EH (cell line): ENCODE results near the gene ADAM33.

ENCODE experiments used
- DNase-seq: peaks from one replicate; pipeline ENCODE4 v3.0.0-alpha.2; 2015; ENCODE audit warnings: low read depth

Gene ADAM33

DNA sequence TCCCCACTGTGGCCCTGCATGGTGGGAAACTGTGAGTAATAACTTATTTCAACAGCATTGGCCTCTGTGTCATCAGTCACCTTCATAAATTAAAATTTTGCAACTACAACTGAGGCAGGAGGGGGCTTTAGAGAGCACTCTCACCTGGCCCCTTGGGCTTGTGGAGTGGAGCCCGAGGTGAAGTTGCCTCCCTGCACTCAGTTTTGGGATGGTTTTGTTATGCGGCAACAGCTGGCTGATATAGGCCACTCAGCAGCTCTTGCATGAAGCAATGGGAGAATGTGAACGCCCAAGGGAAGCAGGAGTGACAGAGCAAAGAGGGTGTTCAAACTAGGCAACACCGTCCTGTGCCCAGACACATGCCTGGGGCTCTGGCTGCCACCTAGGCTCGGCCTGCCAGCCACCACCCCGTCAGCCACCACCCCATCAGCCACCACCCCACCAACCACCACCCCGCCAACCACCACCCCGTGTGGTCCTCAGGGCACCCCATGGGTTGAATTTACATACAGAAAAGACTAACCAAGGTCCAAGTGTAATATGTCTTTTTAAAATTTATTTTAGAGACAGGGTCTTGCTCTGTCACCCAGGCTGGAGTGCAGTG lies 14.3 kb downstream of the ADAM33 start:
- no peak for DNase-seq

DNA sequence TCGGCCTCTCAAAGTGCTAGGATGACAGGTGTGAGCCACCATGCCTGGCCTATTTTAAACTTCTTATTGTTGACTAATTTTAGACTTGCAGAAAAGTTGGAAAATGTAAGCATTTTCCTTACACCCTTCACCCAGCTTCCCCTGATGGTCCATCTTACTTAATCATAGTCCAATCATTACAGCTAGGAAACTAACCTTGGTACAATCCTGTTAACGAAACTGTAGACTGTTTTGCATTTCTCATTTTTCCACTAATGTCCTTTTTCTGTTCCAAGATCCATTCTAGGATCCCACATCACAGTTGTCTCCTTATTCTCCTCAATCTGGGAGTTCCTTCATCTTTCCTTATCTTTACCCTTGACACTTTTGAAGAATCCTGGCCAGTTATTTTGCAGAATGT lies 18.0 kb downstream of the ADAM33 start:
- DNase-seq, result no peak

DNA sequence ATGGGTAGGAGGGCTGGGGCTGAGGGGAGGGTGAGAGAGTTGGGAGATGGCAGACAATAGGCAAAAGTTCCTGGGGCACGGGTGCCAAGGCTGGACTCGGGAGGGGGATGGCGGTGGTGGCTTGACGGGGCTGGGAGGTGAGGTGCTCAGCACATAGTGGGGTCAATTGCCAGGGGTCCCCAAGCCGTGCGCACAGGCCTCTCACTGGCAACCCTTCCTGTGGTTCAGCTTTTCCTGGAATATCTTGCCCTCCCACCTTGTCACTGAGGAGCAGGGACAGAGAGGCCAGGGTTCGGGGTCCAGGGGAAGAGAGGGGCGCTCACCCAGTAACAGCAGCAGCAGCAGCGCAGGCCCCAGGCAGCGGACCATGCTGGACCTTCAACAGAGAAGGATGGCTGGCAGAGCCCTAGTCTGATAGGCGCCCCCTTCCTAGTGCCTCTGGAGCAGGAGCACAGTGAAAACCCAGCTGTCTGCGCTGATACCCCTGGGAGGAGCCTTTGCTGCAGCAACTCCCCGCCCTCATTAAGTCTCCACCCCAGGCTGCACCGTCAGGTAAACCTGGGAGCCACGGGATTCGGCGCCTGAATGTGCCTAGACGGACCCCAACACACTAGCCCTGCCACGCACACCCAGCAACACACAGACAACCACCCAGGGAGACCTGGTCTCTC lies 18.6 kb downstream of the ADAM33 start, which contains the start of gene GFRA4:
Gene GFRA4, minus strand, starts transcription at position 369 of the 671 bp plus-strand sequence. Its CDS starts 0 bp downstream, at position 369.
- DNase-seq, result no peak

DNA sequence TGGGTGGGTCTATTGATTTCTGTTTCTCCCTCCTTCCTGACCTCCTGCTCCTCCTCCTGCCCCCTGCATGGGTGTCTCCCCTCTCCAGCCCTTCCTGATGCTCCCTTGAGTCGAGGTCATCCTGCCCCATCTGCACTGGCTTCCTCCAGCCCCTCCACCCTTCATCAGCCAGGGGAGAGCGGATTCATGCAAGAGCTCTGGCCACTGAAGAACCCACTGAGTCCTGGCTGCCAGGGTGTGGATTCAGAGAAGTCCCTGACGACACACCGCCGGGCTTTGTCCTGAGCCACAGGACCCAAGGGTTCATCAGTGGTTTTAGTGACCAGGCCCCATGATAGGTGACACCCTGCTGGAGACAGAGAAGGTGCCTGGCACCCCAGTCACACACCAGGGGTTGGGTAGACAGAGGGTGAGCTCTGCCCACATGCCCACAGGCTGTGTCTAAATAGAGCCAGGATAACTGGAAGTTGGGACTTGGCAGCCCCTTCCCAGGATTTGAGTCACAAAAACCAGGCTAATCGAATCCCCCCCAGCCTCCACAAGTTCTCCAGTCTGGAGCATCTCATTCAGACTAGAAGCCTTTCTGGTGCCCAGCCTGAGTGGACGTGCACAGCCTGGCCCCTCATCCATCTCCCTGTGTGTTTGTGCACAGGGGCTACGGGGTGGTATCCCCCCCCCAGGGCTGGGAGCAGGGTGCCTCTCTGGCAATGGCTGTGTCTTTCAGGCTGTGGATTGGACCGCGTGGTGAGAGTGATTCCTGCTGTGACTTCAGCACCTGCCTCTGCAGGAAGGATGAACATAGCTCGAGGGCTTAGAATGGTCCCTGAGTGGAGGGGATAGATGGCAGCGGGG lies 19.8 kb downstream of the ADAM33 start:
- no peak for DNase-seq

DNA sequence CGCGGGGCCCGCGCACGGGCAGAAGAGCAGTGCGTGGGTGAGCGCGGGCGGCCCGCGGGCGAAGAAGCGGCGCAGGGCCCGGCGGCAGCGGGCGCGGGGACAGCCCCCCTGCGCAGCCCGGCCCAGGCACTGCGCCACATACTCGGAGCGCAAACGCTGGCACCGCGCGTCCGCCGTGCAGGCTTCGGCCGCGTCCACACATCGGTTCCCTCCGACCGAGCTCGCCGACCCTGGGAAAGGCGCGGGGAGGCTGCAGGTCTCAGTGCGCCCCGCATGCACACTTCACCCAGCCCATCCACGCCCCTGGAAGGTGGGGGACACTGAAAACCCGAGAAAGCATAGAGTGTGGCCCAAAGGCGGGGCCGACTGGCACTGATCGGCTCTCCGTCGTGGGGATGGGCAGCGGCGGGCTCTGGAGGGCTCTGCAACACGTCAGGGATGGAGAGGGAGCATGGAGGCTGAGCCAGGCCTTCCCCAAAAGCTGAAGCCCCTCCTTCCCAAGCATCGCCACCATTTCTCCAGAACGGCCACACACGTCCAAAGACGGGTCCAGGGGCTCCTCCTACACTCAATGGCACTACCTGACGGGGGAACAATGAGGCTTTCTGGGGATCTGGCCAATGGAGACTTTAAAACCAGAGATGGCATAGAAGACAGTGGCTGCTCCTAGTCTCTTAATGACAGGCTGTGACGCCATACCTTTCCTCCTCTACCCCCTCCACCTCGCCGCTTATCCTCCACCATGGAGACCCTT lies 20.6 kb downstream of the ADAM33 start:
- no peak for DNase-seq

DNA sequence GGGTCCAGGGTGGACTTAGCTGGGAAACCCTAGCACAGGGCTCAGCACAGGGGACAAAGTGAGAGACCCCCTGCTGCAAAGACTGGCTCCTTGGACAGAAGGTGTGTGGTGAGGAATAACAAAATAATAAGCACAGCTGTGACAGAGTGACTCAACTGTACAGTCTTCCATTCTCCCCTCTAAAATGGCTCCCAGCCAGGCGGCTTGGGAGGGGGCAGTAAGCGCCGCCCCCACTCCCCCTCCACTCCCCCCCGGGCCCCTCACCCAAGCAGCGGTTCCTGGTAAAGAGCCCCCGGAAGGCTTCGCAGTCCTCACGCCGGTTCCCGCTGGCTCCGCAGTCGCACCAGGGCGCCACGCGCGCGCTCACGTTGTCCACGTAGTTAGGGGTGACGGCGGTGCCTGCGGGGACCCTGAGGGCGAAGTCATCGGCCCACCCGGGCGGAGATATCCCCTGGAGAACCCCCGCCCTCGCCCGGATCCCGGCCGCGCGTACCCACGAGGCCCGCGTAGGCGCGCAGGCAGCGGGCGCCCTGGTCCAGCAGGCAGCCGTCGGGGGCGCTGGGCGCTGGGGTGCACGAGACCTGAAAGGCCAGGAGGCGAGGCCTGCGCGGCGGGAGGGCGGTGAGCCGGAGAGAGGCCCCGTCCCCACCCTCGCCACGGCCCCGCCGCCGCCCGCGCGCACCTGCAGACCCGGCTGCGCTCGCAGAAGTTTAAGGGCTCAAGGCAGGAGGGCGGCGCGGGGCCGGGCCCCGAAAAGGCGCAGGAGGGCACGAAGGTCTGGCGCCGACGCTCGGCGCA lies 21.3 kb downstream of the ADAM33 start:
- no peak for DNase-seq

DNA sequence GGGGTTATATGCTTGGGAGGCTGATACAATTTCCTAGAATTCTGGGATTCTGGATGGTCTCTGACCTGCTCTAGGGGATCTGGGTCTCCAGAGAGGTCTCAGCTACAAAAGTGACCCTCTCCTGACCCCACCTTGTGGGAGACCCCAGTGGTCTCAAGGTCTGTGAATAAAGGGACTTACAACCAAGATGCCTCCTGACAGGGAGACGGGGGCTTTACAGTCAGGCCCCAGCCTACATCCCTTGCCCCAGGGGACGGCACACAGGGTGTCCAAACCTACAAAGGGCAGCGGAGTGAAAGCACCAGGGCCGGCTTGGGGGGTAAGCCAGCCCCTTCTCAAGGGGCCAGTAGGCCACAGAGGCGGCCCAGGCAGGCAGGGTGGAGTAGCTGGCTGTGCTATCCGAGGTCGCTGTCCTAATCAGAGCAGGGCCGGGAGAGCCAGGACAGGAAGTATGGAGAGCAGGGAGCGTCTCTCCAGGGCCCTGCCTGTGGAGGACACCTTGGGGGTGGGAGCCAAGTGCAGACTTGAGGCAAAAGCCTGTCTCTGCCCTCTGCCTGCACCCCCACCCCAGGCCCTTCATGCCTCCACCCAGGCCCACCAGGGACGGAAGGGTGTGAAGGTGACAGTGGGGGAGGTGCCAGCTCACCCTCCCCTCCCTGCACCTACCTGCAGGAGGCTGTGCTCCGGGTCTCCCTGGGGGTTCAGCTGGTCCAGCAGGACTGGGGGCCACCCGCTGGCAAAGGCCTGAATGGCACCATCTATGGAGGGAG lies 22.1 kb downstream of the ADAM33 start:
- no peak for DNase-seq

DNA sequence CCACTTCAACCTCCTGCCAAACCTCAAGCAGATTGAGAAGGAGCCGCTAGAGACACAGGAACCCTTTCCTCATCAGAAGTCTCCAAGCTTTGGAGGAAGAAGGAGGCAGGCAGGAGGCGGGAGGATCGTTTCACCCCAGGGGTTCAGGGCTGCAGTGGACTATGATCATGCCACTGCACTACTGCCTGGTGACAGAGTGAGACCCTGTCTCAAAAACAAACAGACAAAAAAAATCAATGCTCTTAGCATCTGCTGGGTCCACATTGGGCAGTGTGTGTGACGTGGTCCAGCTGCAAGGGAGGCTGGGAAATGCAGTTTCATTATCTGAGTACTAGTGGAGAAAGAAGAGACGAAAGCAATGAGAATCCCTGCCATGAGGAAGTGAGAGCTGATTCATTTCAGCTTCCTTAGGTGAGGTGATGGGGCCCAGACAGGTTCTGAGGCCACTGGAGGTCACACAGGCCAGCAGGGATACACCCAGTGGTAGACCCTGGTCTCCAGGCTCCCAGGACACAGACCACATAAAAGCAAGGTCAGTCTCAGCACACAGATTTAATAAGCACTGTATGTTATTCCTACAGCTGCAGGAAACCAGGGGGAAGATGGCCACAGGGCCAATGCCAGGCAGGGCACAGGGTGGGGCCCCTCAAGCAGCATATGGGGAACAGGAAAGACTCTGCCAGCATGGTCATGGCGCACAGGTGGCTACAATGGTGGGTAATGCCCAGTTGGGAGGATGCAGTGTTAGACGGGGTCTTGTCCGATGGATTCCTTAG lies 22.9 kb downstream of the ADAM33 start:
- no peak for DNase-seq

DNA sequence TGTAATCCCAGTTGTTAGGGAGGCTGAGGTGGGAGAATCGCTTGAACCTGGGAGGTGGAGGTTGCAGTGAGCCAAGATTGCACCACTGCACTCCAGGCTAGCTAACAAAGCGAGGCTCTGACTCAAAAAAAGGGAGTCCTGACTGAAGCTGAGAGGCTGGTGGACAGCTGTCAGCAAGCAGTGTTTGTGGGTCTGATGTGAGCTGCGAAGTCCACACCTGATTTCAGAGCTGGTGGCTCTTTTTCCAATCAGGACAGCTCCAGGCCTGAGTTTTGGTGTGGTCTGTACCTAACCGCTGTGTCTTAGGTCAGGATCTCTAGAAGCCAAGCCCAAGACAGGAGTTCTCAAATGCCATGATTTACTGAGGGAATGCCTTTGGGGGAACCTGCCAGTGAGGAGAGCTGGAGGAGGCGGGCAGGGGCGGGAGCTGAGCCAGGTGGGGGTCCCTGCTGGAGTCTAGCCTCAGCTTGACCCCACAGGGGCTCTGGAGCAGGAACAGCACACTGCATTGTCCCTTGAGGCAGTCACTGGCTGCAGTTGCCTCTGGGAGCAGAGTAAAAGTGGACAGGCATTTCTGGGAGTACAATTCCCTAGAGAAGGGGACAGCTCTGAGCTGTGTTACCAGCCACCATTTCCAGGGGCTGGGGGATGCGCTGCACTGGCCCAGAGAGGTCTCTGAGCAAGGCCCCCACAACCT lies 23.6 kb downstream of the ADAM33 start:
- DNase-seq, result no peak

DNA sequence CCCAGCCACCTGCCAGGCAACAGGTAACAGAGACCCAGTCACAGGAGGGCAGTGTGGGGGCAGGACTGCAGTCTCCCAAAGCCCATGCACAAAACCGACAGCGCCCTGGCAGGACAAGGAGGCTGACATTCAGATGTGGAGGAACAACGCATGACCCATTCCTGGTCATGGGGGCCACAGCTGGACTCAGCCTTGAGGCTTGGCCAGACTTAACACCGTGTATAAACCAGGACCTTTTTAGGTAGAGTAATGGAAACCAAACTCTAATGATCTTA lies 26.7 kb downstream of the ADAM33 start:
- no peak for DNase-seq

DNA sequence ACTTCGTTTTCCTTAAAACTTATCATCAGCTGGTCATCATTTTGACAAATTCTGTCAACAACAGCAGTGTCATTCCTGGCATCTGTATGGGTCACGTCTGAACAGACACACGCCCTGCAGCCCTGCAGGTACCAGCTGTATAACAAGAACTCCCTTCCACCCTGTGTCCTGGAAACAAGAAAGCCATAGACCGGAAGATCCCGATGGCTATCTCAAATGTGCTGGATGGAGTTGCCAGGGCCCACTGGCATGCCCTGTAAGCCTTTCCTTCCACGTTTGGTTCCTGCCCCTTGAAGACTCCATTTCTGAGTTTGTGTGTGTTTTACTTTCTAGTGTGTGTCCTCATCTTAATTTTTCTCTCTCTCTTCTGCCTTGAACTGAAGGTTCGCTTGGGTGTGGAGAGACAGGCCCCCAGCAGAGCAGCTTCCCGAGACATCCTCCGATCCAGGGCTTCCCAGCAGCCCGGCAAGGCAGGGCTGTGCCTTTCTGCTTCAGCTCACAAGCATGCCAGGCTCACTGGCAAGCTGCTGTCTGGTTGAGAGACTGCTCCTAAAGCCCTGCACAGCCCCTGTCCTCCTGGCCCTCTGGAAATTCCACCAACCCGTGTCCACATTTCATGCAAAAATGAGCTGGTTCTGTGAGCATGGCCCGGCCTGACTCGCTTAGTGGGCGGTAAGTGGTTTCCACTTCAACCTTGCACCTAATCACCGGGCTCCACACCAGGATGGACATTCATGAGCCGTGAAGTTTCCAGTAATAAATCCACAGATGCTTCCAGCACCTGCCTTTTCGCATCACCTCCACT lies 27.3 kb downstream of the ADAM33 start:
- DNase-seq, result no peak

DNA sequence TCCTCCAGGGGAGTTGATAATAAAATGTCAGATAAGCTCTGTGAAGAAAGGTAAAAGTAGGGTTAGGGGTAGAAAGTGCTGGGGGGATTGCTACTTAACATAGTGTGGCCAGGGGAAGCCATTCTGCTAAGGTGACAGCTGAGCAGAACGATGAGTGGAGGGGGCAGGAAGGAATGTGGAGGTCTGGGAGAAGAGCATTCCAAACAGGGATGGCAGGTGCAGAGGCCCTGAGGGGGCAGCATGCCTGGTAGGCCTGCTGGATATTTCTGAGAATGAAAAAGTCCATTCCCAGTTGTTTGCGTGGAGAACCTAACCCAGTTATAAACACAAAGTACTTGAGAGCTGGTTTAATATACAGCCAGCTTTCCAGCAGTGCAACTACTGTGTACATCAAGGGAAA lies 27.9 kb downstream of the ADAM33 start:
- DNase-seq, result no peak

DNA sequence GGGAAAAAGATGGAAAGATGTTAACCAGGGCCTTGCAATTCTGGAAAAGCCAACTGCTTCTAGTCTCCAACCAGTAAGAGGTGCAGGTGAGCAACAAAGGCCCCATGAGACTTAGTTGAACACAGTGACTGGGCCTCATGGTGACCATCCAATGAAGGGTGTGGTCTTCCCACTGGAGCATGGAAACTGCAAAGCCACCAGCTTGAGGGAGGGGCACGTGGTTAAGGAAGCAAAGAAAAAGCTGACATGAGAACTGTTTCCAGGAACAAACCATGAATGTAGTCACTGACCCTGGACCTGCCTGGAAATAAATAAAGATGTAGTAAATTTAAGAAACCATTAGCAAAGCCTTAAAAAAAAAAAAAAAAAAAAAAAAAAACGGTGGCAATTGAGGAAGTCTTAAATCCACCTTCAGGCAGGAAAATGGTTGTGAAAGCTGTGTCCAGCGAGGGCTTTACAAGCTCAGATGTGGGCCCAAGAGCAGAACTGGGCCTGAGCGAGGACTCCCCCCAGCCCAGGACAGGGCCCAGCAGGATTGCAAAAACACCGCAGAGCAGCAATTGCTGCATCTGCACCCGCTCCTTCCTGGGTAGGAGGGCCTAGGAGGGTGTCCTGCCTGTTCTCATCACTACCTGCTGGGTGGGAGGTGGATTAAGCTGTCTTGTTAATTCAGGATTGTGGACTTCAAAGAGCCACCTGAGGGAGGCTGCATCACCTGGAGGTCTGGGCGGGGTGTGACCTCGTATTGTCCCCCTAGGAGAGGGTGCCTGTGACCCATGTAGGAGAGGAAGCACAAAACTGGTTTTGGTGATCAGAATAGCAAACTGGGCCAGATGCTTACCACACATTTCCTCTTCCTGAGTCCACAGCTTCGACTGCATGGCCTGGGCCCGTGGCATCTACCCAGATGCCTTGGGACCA lies 28.9 kb downstream of the ADAM33 start:
- no peak for DNase-seq

DNA sequence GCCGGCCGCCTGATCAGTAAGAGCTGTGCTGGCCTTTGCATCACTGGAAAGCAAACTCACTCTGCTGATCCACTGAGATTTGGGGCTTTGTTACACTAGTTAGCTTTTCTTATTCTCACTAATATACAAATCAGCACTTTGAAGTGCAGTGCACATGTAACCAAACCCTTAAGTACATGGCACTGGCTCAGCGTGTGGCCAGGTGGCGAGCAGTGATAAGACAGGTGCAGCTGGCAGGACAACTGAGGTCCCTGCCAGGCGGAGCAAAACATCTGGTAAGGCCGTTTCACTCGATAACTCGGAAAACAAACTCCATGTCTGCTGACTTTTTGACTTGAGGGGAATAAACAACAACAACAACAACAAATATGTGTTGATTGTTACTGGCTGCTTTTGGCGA lies 29.6 kb downstream of the ADAM33 start:
- no peak for DNase-seq

DNA sequence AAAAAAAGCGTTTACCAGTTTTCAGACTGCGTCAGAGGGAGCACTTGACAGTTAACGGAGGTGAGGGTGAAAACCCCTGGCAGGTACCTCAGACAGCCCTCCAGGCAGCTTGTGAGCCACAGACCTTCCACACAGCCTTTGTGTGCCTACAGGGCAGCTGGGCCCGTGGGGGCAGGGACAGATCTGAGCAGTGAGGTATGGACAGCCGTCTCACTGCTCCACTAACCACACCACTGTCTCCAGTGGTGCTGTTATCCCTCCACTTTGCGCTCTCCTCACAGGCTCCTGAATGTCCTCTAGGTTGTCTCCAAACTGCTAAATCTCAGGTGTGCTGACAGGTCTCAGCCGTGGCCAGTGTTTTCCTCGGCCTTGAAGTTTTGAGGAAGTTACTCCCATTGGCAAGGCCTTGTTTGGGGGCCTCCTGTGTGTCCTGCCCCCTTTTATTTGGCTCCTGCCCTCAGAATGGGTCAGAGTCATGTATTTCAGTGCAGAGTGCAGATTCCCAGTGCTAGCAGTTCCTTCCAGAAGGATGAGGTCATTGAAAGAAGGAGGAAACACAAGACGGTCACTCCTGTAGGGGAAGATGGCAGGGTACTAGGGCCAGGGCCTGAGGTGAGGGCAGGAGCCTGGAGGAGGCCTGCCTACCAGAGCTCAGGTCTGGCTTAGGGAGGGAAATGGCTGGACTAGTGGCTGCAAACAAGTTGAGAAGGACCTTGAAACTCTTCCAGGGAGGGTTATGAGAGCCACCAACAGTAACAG lies 30.4 kb downstream of the ADAM33 start:
- DNase-seq, result no peak

DNA sequence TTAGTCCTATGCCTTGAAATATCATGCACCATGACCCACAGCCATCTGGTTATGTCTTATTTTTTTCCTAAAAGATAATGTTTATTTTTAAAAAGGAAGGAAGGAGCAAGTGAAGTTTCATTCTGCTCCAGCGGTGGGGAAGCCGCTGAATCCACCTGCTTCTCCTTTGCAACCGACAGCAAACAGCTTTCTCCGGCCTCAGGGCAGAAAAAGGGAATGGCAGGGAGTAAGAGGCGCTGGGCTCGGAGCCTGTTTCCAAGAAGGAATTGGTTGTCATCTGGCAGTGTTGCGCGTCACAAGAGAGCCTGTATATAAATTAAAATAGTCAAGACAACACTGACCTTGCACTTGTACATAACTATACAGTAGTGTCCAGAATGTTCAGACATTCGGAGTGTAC lies 32.9 kb downstream of the ADAM33 start:
- DNase-seq, result no peak

DNA sequence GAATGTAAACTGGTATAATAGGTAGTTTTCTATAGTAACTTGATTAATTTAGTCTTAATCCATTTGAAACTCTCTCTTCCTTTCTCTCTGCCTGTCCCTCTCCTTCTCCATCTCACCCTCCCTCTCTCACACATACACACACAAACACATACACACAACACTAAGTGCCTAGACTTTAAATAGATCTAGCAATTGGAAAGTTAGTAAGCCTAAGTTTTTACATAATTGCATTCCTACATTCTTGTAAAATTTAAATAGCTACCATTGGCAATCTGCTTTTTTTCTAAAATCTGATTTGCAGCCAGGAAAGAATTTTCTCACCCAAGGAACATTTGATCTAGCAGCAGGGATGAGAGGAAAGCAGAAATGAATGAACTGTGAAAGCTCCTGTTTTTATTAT lies 34.3 kb downstream of the ADAM33 start:
- peak; percentile 22 for DNase-seq
